CD4-positive, alpha-beta memory T cell (primary cell): ENCODE data around the gene OPRL1. TPM values are rescaled to one million over a fixed set of nuclear protein-coding genes. Genes with fewer than 3 reads are reported as not detected.

Experiments
- CTCF ChIA-PET: fragments of 350-600 bp; sonication (Branson Sonifier 250); formaldehyde crosslinking; loops from one replicate; lab custom pipeline; 2021; ENCODE audit warnings: inconsistent platforms; ENCODE audit not compliant: partially characterized antibody; lab: Charles Lee
- POLR2A ChIA-PET: fragments of 350-600 bp; sonication (Branson Sonifier 250); formaldehyde crosslinking; loops from one replicate; lab custom pipeline; 2021; ENCODE audit not compliant: partially characterized antibody; lab: Charles Lee
- DNase-seq, 5 donors: peaks; one replicate each; pipeline versions ENCODE4 v3.0.0 to v3.0.0-alpha.2; 2020 to 2022; ENCODE audit warnings: mixed read lengths in 1 of 5
- H3K27ac ChIP-seq: one replicate; pipeline ENCODE4 v1.7.0; 2013; ENCODE audit warnings: low read depth, low read length
- H3K27me3 ChIP-seq: 2 replicates; pipeline ENCODE4 v1.7.0; 2013; ENCODE audit warnings: mild to moderate bottlenecking, low read length, moderate library complexity; ENCODE audit not compliant: insufficient read depth
- H3K36me3 ChIP-seq: 2 replicates; pipeline ENCODE4 v1.7.0; 2013; ENCODE audit warnings: mild to moderate bottlenecking, low read length, moderate library complexity; ENCODE audit not compliant: insufficient read depth
- H3K4me1 ChIP-seq: 2 replicates; pipeline ENCODE4 v1.7.0; 2013; ENCODE audit warnings: mild to moderate bottlenecking, low read length, moderate library complexity; ENCODE audit not compliant: insufficient read depth
- H3K4me3 ChIP-seq, 2 donors: one replicate each; pipeline ENCODE4 v1.7.0; 2013; ENCODE audit warnings: low read length in 2 of 2, mild to moderate bottlenecking in 1 of 2
- H3K9me3 ChIP-seq, 2 donors: one replicate each; pipeline ENCODE4 v1.7.0; 2013; ENCODE audit warnings: low read length in 2 of 2, control low read depth in 1 of 2; ENCODE audit not compliant: control insufficient read depth in 1 of 2
- H3K27ac Mint-ChIP-seq, 7 donors: one replicate each; pipeline ENCODE4 v1.8.0; 2020 to 2021; ENCODE audit warnings: mixed read lengths in 7 of 7, mild to moderate bottlenecking in 6 of 7, inconsistent platforms in 3 of 7, moderate library complexity in 3 of 7
- H3K27me3 Mint-ChIP-seq, 2 donors: one replicate each; pipeline ENCODE4 v1.8.0; 2020 to 2021; ENCODE audit warnings: mixed read lengths in 2 of 2
- H3K36me3 Mint-ChIP-seq, 2 donors: one replicate each; pipeline ENCODE4 v1.8.0; 2020 to 2021; ENCODE audit warnings: mixed read lengths in 2 of 2, inconsistent platforms in 1 of 2, mild to moderate bottlenecking in 1 of 2
- H3K4me1 Mint-ChIP-seq, 4 donors: one replicate each; pipeline ENCODE4 v1.8.0; 2020 to 2021; ENCODE audit warnings: mixed read lengths in 4 of 4, mild to moderate bottlenecking in 1 of 4
- H3K4me3 Mint-ChIP-seq, 8 donors: one replicate each; pipeline ENCODE4 v1.8.0; 2020 to 2021; ENCODE audit warnings: mixed read lengths in 8 of 8, mild to moderate bottlenecking in 7 of 8, moderate library complexity in 6 of 8, inconsistent platforms in 3 of 8
- H3K9me3 Mint-ChIP-seq, 8 donors: one replicate each; pipeline ENCODE4 v1.8.0; 2020 to 2021; ENCODE audit warnings: mixed read lengths in 8 of 8, mild to moderate bottlenecking in 5 of 8, inconsistent platforms in 3 of 8, moderate library complexity in 1 of 8
- intact Hi-C: fragments of 100-400 bp; cut with micrococcal nuclease; formaldehyde crosslinking; loops from one replicate; pipeline ENCODE4 v1.15.1; 2023
- polyA plus RNA-seq, 2 donors: library from polyadenylated mRNA; unstranded; fragments of 300-500 nt; fragmentation: Illumina TruSeq; gene quantifications; one replicate each; pipeline ENCODE4 v1.2.3, GENCODE V29; 2021
- total RNA-seq, 2 experiments: library from RNA; stranded (reverse); gene quantifications; one replicate each; pipeline ENCODE4 v1.2.3, GENCODE V29; 2021

Gene OPRL1
- total and polyA plus RNA-seq, 4 experiments from 2014 or later = 0.68 to 1.1 (median 0.97) TPM

- Histone ChIP-seq H3K9me3 (no peaks in the 10 kb centered on the region), H3K27me3 (peaks cover 15% of the 10 kb centered on the region), H3K36me3 (no peaks in the 10 kb centered on the region), H3K27ac (no peak overlapping the region), H3K4me3 (no peak overlapping the region), H3K4me1 (peaks cover 11% of the 10 kb centered on the region)
- H3K4me3 Mint-ChIP-seq = no peak overlapping the region
- H3K27me3 Mint-ChIP-seq = peaks cover 18 to 25% of the 10 kb centered on the region in 2 donors
- DNase-seq = no peak
- POLR2A ChIA-PET = interaction anchor here (0.7 to 3.5 kb wide), 2 partner anchors 8 to 13 kb away, joined by 3 to 15 read pairs; no protein-coding TSS in a partner anchor
- no peaks in the 10 kb centered on the region for H3K36me3 Mint-ChIP-seq
- H3K27ac Mint-ChIP-seq = no peak overlapping the region
- H3K4me1 Mint-ChIP-seq = peaks cover 0 to 4% (median 1%) of the 10 kb centered on the region in 4 donors
- no peaks in the 10 kb centered on the region for H3K9me3 Mint-ChIP-seq
- CTCF ChIA-PET = interaction anchor here (11.2 kb wide), 1 partner anchor 12 kb away, joined by 133 read pairs; the partner anchor contains the start of gene C20orf204
- intact Hi-C loops = no loop called here
Measured at GRCh38 chr20:64051561-64052325, 28.1 kb upstream of the OPRL1 start.

GRCh38 chr20:64052326-64052722, 27.6 kb upstream of the OPRL1 start:
- Histone ChIP-seq H3K36me3 (no peaks in the 10 kb centered on the region), H3K9me3 (no peaks in the 10 kb centered on the region), H3K27ac (no peak overlapping the region), H3K27me3 (peaks cover 15% of the 10 kb centered on the region), H3K4me3 (no peak overlapping the region), H3K4me1 (peaks cover 17% of the 10 kb centered on the region)
- Mint-ChIP-seq H3K27me3 (peaks cover 16 to 21% of the 10 kb centered on the region in 2 donors), H3K9me3 (no peaks in the 10 kb centered on the region), H3K36me3 (no peaks in the 10 kb centered on the region), H3K27ac (no peak overlapping the region), H3K4me3 (no peak overlapping the region), H3K4me1 (peaks cover 2 to 9% (median 3%) of the 10 kb centered on the region in 4 donors)
- DNase-seq = no peak
- POLR2A ChIA-PET = interaction anchor here (0.7 to 3.5 kb wide), 2 partner anchors 9 to 13 kb away, joined by 3 to 15 read pairs; no protein-coding TSS in a partner anchor
- CTCF ChIA-PET = interaction anchor here (0.7 to 11.2 kb wide), 2 partner anchors 10 to 13 kb away, joined by 3 to 133 read pairs; partner anchors contain the start of gene C20orf204
- intact Hi-C loops = no loop called here

- H3K27me3 ChIP-seq = peaks cover 15% of the 10 kb centered on the region
- no peak overlapping the region for H3K27ac ChIP-seq
- H3K27me3 Mint-ChIP-seq = peaks cover 14 to 21% of the 10 kb centered on the region in 2 donors
- no peaks in the 10 kb centered on the region for H3K9me3 Mint-ChIP-seq
- CTCF ChIA-PET = interaction anchor here (0.7 to 11.2 kb wide), 3 partner anchors 9 to 28 kb away, joined by 3 to 133 read pairs (median 3); partner anchors contain the start of gene C20orf204
- intact Hi-C loops = no loop called here
- H3K36me3 Mint-ChIP-seq = no peaks in the 10 kb centered on the region
- peaks cover 3 to 17% (median 8%) of the 10 kb centered on the region in 4 donors for H3K4me1 Mint-ChIP-seq
- no peak overlapping the region for H3K4me3 ChIP-seq
- H3K36me3 ChIP-seq = no peaks in the 10 kb centered on the region
- H3K9me3 ChIP-seq = no peaks in the 10 kb centered on the region
- POLR2A ChIA-PET = interaction anchor here (1.1 to 3.5 kb wide), 2 partner anchors 9 to 14 kb away, joined by 4 to 15 read pairs; partner anchors contain the start of gene TCEA2
- H3K27ac Mint-ChIP-seq = peak overlapping the region in 1 of 7 donors; percentile 9
- peaks cover 22% of the 10 kb centered on the region for H3K4me1 ChIP-seq
- DNase-seq = no peak
- peak overlapping the region in 1 of 8 donors; percentile 15 for H3K4me3 Mint-ChIP-seq
Measured at GRCh38 chr20:64052987-64053840, 26.7 kb upstream of the OPRL1 start.

- ChIA-PET POLR2A (interaction anchor here (1.1 to 3.5 kb wide), 2 partner anchors 8 to 15 kb away, joined by 4 to 15 read pairs; partner anchors contain the start of gene TCEA2), CTCF (interaction anchor here (0.7 to 11.2 kb wide), 4 partner anchors 14 to 74 kb away, joined by 3 to 133 read pairs (median 5); partner anchors contain the start of genes C20orf204 and SAMD10)
- H3K27ac Mint-ChIP-seq = no peak overlapping the region
- Histone ChIP-seq H3K36me3 (no peaks in the 10 kb centered on the region), H3K4me1 (peaks cover 23% of the 10 kb centered on the region), H3K27me3 (peaks cover 15% of the 10 kb centered on the region), H3K4me3 (no peak overlapping the region), H3K9me3 (no peaks in the 10 kb centered on the region), H3K27ac (no peak overlapping the region)
- intact Hi-C loops = no loop called here
- H3K4me1 Mint-ChIP-seq = peaks cover 3 to 17% (median 9%) of the 10 kb centered on the region in 4 donors
- no peak for DNase-seq
- no peaks in the 10 kb centered on the region for H3K9me3 Mint-ChIP-seq
- no peaks in the 10 kb centered on the region for H3K36me3 Mint-ChIP-seq
- no peak overlapping the region for H3K4me3 Mint-ChIP-seq
- H3K27me3 Mint-ChIP-seq = peaks cover 14 to 20% of the 10 kb centered on the region in 2 donors
Measured at GRCh38 chr20:64053841-64054661, 25.8 kb upstream of the OPRL1 start.

GRCh38 chr20:64055396-64055892, 24.4 kb upstream of the OPRL1 start:
- CTCF ChIA-PET = interaction anchor here (1.1 to 11.2 kb wide), 3 partner anchors 16 to 59 kb away, joined by 3 to 133 read pairs (median 4); partner anchors contain the start of gene C20orf204
- peaks cover 8% of the 10 kb centered on the region for H3K27me3 ChIP-seq
- H3K27ac ChIP-seq = no peak overlapping the region
- intact Hi-C loops = no loop called here
- H3K9me3 Mint-ChIP-seq = no peaks in the 10 kb centered on the region
- peaks cover 3 to 17% (median 9%) of the 10 kb centered on the region in 4 donors for H3K4me1 Mint-ChIP-seq
- peaks cover 16% of the 10 kb centered on the region for H3K4me1 ChIP-seq
- H3K27me3 Mint-ChIP-seq = peaks cover 14 to 20% of the 10 kb centered on the region in 2 donors
- no peak overlapping the region for H3K4me3 Mint-ChIP-seq
- POLR2A ChIA-PET = interaction anchor here (3.5 kb wide), 1 partner anchor 16 kb away, joined by 15 read pairs; no protein-coding TSS in a partner anchor
- no peak for DNase-seq
- no peaks in the 10 kb centered on the region for H3K36me3 ChIP-seq
- H3K36me3 Mint-ChIP-seq = no peaks in the 10 kb centered on the region
- no peak overlapping the region for H3K4me3 ChIP-seq
- peak overlapping the region in 2 of 7 donors; percentile 54 to 63 for H3K27ac Mint-ChIP-seq
- H3K9me3 ChIP-seq = no peaks in the 10 kb centered on the region
